GM06990 (cell line): ENCODE results near the gene SLC7A11.

ENCODE experiments used
- DNase-seq: peaks from one replicate; pipeline ENCODE4 v3.0.0-alpha.2; 2011; ENCODE audit not compliant: insufficient read length; ENCODE audit errors: extremely low read depth
- H3K27me3 ChIP-seq: replicated peaks from 2 replicates; pipeline ENCODE4 v1.6.0; 2011; ENCODE audit warnings: low read length; ENCODE audit not compliant: control insufficient read depth, insufficient read depth
- H3K36me3 ChIP-seq: 2 replicates; pipeline ENCODE4 v1.5.1; 2011; ENCODE audit warnings: low read length; ENCODE audit not compliant: control insufficient read depth, insufficient read depth
- H3K4me3 ChIP-seq: replicated peaks from 2 replicates; pipeline ENCODE4 v1.5.1; 2011; ENCODE audit warnings: low read depth, mild to moderate bottlenecking, control low read depth, low read length
- CTCF ChIP-seq: IDR thresholded peaks from 2 replicates; pipeline ENCODE4 v1.5.1; 2011; ENCODE audit warnings: low read length, control low read depth, mild to moderate bottlenecking, inconsistent platforms; ENCODE audit not compliant: insufficient read depth, poor library complexity, severe bottlenecking

The SLC7A11 gene

GRCh38 chr4:138236037-138236436 lies 6.1 kb downstream of the SLC7A11 start:
- no peak overlapping the region for H3K4me3 ChIP-seq
- H3K36me3 ChIP-seq = no peaks in the 10 kb centered on the region
- no peaks in the 10 kb centered on the region for H3K27me3 ChIP-seq
- DNase-seq = no peak
- TF ChIP-seq CTCF = no peak

GRCh38 chr4:138235419-138235952 lies 6.7 kb downstream of the SLC7A11 start:
- Histone ChIP-seq H3K36me3 (no peaks in the 10 kb centered on the region), H3K4me3 (no peak overlapping the region)

DNA sequence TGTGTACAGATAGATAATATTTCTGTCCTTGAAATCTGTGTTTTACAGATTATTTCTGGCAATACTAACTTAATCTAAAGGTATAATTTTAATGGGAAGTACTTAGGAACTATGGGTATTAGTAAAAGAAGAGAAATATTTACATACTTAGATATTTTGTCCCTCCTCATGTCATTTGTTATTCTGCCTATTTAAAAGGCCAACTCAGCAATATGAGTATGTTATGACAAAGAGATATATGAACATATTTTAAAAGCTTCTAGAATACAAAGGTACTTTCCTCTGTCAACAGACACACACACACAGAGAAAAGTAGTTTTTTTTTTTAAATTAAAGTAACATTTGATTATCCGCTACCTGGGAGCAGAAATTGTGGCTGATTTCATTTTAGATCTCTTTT lies 7.9 kb downstream of the SLC7A11 start:
- TF ChIP-seq CTCF = no peak
- no peaks in the 10 kb centered on the region for H3K36me3 ChIP-seq
- H3K4me3 ChIP-seq = no peak overlapping the region
- no peak for DNase-seq
- no peaks in the 10 kb centered on the region for H3K27me3 ChIP-seq

More at GRCh38 chr4:138235419-138235952, 6.7 kb downstream of the SLC7A11 start:
- no peaks in the 10 kb centered on the region for H3K27me3 ChIP-seq
- no peak for DNase-seq
- TF ChIP-seq CTCF = no peak

DNA sequence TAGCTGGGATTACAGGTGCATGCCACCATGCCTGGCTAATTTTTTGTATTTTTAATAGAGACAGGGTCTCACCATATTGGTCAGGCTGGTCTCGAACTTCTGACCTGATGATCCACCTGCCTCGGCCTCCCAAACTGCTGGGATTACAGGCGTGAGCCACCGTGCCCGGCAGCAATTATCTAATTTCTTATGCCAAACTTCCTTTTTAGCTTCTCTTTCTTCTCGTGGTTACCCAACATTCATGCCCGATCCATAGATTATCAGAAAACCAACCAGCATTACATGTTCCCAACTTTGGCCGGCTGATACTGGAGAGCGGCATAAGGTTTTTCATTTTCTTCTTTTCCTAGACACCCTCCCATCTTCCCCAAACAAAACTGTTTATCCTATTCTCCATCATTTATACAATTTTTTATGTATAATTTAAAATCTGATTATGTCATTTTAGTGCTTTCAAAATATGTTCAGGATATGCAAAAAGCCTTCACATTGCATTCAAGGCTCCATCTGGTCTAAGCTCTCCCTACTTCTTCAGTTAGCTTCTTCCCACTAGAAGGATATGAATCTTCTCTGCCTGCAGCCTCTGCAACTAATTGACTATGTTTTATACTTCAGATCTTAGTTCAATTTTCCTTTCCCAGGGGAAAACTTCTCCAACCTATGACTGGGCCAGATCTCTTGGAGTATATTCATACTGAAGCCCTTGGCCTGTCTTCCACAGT lies 8.7 kb downstream of the SLC7A11 start:
- Histone ChIP-seq H3K4me3 (no peak overlapping the region), H3K27me3 (no peaks in the 10 kb centered on the region), H3K36me3 (no peaks in the 10 kb centered on the region)
- no peak for TF ChIP-seq CTCF
- no peak for DNase-seq

- DNase-seq = no peak
- Histone ChIP-seq H3K27me3 (no peaks in the 10 kb centered on the region), H3K36me3 (no peaks in the 10 kb centered on the region), H3K4me3 (no peak overlapping the region)
- TF ChIP-seq CTCF = no peak
Measured at GRCh38 chr4:138232364-138232763, 9.8 kb downstream of the SLC7A11 start.
